K562 (cell line): ENCODE data around the gene ANKRD24. TPM values are rescaled to one million over a fixed set of nuclear protein-coding genes. Genes with fewer than 3 reads are reported as not detected.

Experiments
- ATAC-seq: fragments of 200-7000 bp; cut with Tn5 transposase; 3 replicates; pipeline ENCODE4 v1.9.1; 2020; ENCODE audit warnings: moderate library complexity
- BruUV-seq: library from RNA; stranded (reverse); fragments of 400-500 nt; replicated peaks from 2 replicates; lab custom pipeline; 2021; lab: Mats Ljungman, UMichigan
- CTCF ChIA-PET: fragments of 300-600 bp; formaldehyde crosslinking; extraction: SDS; loops from one replicate; lab custom pipeline; 2021; ENCODE audit warnings: low intra/inter-chr PET ratio; lab: Yijun Ruan, JAX
- POLR2A ChIA-PET: fragments of 300-600, 350-650 bp; sonication (Branson Sonifier 250); formaldehyde crosslinking; extraction: SDS; loops from one replicate; lab custom pipeline; 2021; ENCODE audit warnings: antibody characterized with exemption, inconsistent platforms; lab: Yijun Ruan, JAX
- DNase-seq, 4 experiments: peaks; one replicate each; pipeline versions ENCODE4 v3.0.0 to v3.0.0-alpha.2; 2011 to 2018; ENCODE audit warnings: low spot score in 3 of 4, mixed read lengths in 3 of 4; ENCODE audit errors: extremely low read depth in 1 of 4
- FAIRE-seq: peaks from 2 replicates; lab custom pipeline; 2011; peaks lifted over from hg19 to GRCh38; lab: Jason Lieb, UNC
- H2AFZ ChIP-seq: 2 replicates; pipeline ENCODE4 v1.6.0; 2011; ENCODE audit warnings: low read depth, low read length, control low read depth, inconsistent platforms
- H3K27ac ChIP-seq: fragments of 200-600 bp; 3 replicates; pipeline ENCODE4 v1.8.0; 2011; ENCODE audit warnings: low read depth, mild to moderate bottlenecking, control low read depth, inconsistent platforms, low read length, moderate library complexity, mixed read lengths; ENCODE audit errors: extremely low read depth
- H3K27me3 ChIP-seq, 2 experiments: fragments of 300-600 bp in 1 of 2; 2 replicates in 1 of 2; 3 replicates in 1 of 2; pipeline versions ENCODE4 v1.6.0 to v1.8.0; 2011; ENCODE audit warnings: inconsistent platforms in 2 of 2, low read length in 2 of 2, mild to moderate bottlenecking in 1 of 2, mixed read lengths in 1 of 2, moderate library complexity in 1 of 2; ENCODE audit not compliant: control insufficient read depth in 2 of 2, insufficient read depth in 2 of 2
- H3K36me3 ChIP-seq: fragments of 300-600 bp; 3 replicates; pipeline ENCODE4 v1.8.0; 2011; ENCODE audit warnings: mild to moderate bottlenecking, low read length, inconsistent platforms; ENCODE audit not compliant: control insufficient read depth, insufficient read depth
- H3K4me1 ChIP-seq, 2 experiments: fragments of 200-600 bp in 1 of 2; replicated peaks in 1 of 2; 2 replicates in 1 of 2; 3 replicates in 1 of 2; pipeline versions ENCODE4 v1.5.1 to v1.8.0; 2011; ENCODE audit warnings: inconsistent platforms in 2 of 2, low read length in 2 of 2, mild to moderate bottlenecking in 1 of 2, mixed read lengths in 1 of 2, moderate library complexity in 1 of 2; ENCODE audit not compliant: control insufficient read depth in 2 of 2, insufficient read depth in 2 of 2
- H3K4me2 ChIP-seq: 2 replicates; pipeline ENCODE4 v1.6.1; 2011; ENCODE audit warnings: low read length, control low read depth, inconsistent platforms, mixed read lengths; ENCODE audit not compliant: insufficient read depth
- H3K4me3 ChIP-seq: fragments of 200-600 bp; sonication (generic), shearing (Covaris generic); 2 replicates; pipeline ENCODE4 v1.5.1; 2016; ENCODE audit warnings: control low read depth, inconsistent platforms
- H3K79me2 ChIP-seq: fragments of 200-600 bp; 3 replicates; pipeline ENCODE4 v1.8.0; 2011; ENCODE audit warnings: low read length, inconsistent platforms; ENCODE audit not compliant: control insufficient read depth, insufficient read depth
- H3K9ac ChIP-seq, 2 experiments: 2 replicates each; pipeline versions ENCODE4 v1.6.0 to v1.6.1; 2011; ENCODE audit warnings: low read depth in 2 of 2, low read length in 2 of 2, control low read depth in 1 of 2, inconsistent platforms in 1 of 2, mild to moderate bottlenecking in 1 of 2, mixed read lengths in 1 of 2; ENCODE audit not compliant: insufficient read depth in 1 of 2
- H3K9me1 ChIP-seq: one replicate; pipeline ENCODE4 v1.6.0; 2011; ENCODE audit warnings: inconsistent platforms, mild to moderate bottlenecking, low read length, moderate library complexity; ENCODE audit not compliant: control insufficient read depth, insufficient read depth
- H3K9me3 ChIP-seq: replicated peaks from 2 replicates; pipeline ENCODE4 v1.5.1; 2011; ENCODE audit warnings: low read depth, low read length, inconsistent platforms; ENCODE audit not compliant: control insufficient read depth, insufficient read depth
- H4K20me1 ChIP-seq: replicated peaks from 2 replicates; pipeline ENCODE4 v1.6.1; 2011; ENCODE audit warnings: low read length, inconsistent platforms, mixed read lengths; ENCODE audit not compliant: control insufficient read depth, insufficient read depth
- ADNP ChIP-seq: fragments of 200-800 bp; sonication (Bioruptor generic); IDR thresholded peaks from 2 replicates; pipeline ENCODE4 v1.6.1; 2016; ENCODE audit warnings: missing genetic modification characterization, missing compliant biosample characterization
- CREB1 ChIP-seq, 2 experiments: sonication (generic) in 1 of 2; formaldehyde crosslinking in 1 of 2; IDR thresholded peaks; 2 replicates each; pipeline versions ENCODE4 v1.6.1 to v1.8.0; 2012 to 2022; ENCODE audit warnings: inconsistent platforms in 1 of 2, mild to moderate bottlenecking in 1 of 2, missing genetic modification reagents in 1 of 2, moderate library complexity in 1 of 2
- CREM ChIP-seq: IDR thresholded peaks from 2 replicates; pipeline ENCODE4 v1.6.1; 2014; ENCODE audit warnings: antibody characterized with exemption, low read depth
- ELF4 ChIP-seq: fragments of 450-650 bp; formaldehyde crosslinking; IDR thresholded peaks from 2 replicates; pipeline ENCODE4 v1.4.0; 2022; ENCODE audit warnings: missing genetic modification characterization
- HDAC1 ChIP-seq, 2 experiments: fragments of 450-650 bp; IDR thresholded peaks; 2 replicates each; pipeline ENCODE4 v1.6.1; 2016 to 2017; ENCODE audit warnings: inconsistent platforms in 1 of 2, mild to moderate bottlenecking in 1 of 2, moderate library complexity in 1 of 2
- HDAC2 ChIP-seq: fragments of 450-650 bp; IDR thresholded peaks from 2 replicates; pipeline ENCODE4 v1.6.1; 2016; ENCODE audit warnings: mild to moderate bottlenecking
- HLTF ChIP-seq: fragments of 450-650 bp; IDR thresholded peaks from 2 replicates; pipeline ENCODE4 v1.6.1; 2016
- KLF16 ChIP-seq: IDR thresholded peaks from 2 replicates; pipeline ENCODE4 v1.6.1; 2016; ENCODE audit warnings: antibody characterized with exemption
- NONO ChIP-seq, 2 experiments: fragments of 200-400 bp in 1 of 2; fragments of 450-650 bp in 1 of 2; formaldehyde crosslinking in 1 of 2; IDR thresholded peaks; 2 replicates each; pipeline ENCODE4 v1.6.1; 2017; ENCODE audit warnings: low read depth in 2 of 2, mild to moderate bottlenecking in 2 of 2, moderate library complexity in 2 of 2, low read length in 1 of 2
- NRF1 ChIP-seq, 2 experiments: fragments of 450-650 bp; IDR thresholded peaks in 1 of 2; conservative IDR thresholded peaks in 1 of 2; 2 replicates each; pipeline ENCODE4 v1.6.1; 2014; ENCODE audit warnings: mild to moderate bottlenecking in 2 of 2
- PHB ChIP-seq: fragments of 250-450 bp; sonication (Bioruptor Pico); IDR thresholded peaks from 2 replicates; pipeline ENCODE4 v1.5.0; 2021
- SMARCA5 ChIP-seq: fragments of 450-650 bp; IDR thresholded peaks from 2 replicates; pipeline ENCODE4 v1.6.1; 2016
- XRCC5 ChIP-seq: fragments of 200-400 bp; formaldehyde crosslinking; IDR thresholded peaks from 2 replicates; pipeline ENCODE4 v1.6.1; 2017; ENCODE audit warnings: low read depth, mild to moderate bottlenecking, low read length
- ZBTB8A ChIP-seq: fragments of 450-650 bp; IDR thresholded peaks from 2 replicates; pipeline ENCODE4 v1.6.1; 2018; ENCODE audit warnings: mild to moderate bottlenecking, moderate library complexity; ENCODE audit not compliant: partially characterized antibody
- WGBS: fragments of 100-300 bp; shearing (Covaris generic); methylation state at CpG from one replicate; pipeline ENCODE4 v1.1.6; 2016; ENCODE audit warnings: low coverage, mixed read lengths; ENCODE audit not compliant: insufficient coverage; ENCODE audit errors: missing lambda C conversion rate; 5-methylcytosine and 5-hydroxymethylcytosine counted together
- in situ Hi-C: fragments of 300-500 bp; cut with MboI; formaldehyde crosslinking; loops from 4 replicates; pipeline ENCODE4 v1.15.0; 2018; ENCODE audit warnings: inconsistent platforms, mixed read lengths
- intact Hi-C: fragments of 100-400 bp; cut with micrococcal nuclease; formaldehyde crosslinking; loops from 2 replicates; pipeline ENCODE4 v1.14.2; 2022
- polyA plus RNA-seq, 8 experiments: library from polyadenylated mRNA; depleted of rRNA in 4 of 8; stranded (reverse) in 5 of 8; unstranded in 3 of 8; fragments of >200 nt; fragmentation: Nextera tagmentation in 2 of 8; fragmentation: Illumina TruSeq in 1 of 8; extraction: Ambion mirVana in 2 of 8; extraction: Trizol in 1 of 8; gene quantifications; 2 replicates each; pipeline versions ENCODE4 v1.2.1 to v1.2.3, GENCODE V29; 2011 to 2014; ENCODE audit warnings: inconsistent platforms in 1 of 8, missing spikeins in 1 of 8
- total RNA-seq, 7 experiments: library from RNA; depleted of rRNA in 6 of 7; stranded (reverse); fragments of >200 nt in 6 of 7; fragmentation: Illumina TruSeq in 2 of 7; extraction: Trizol in 2 of 7; gene quantifications; 2 replicates each; pipeline versions ENCODE4 v1.2.1 to v1.2.3, GENCODE V29; 2011 to 2021; ENCODE audit warnings: low replicate concordance in 1 of 7
- TF ChIP-seq, protein P1 (sequence below), 2 experiments: fragments of 200-800 bp in 1 of 2; sonication (Bioruptor generic) in 1 of 2; sonication (generic) in 1 of 2; formaldehyde crosslinking in 1 of 2; IDR thresholded peaks in 1 of 2; conservative IDR thresholded peaks in 1 of 2; 2 replicates each; pipeline versions ENCODE4 v1.5.0 to v1.6.1; 2016 to 2020; ENCODE audit warnings: missing compliant biosample characterization in 1 of 2, missing genetic modification characterization in 1 of 2, missing genetic modification reagents in 1 of 2
- TF ChIP-seq, protein P2 (sequence below), 3 experiments: IDR thresholded peaks in 2 of 3; conservative IDR thresholded peaks in 1 of 3; 2 replicates each; pipeline ENCODE4 v1.5.1; 2011 to 2012; ENCODE audit warnings: low read length in 3 of 3, mild to moderate bottlenecking in 3 of 3, control low read depth in 2 of 3, improper control_type of control experiment in 1 of 3, inconsistent platforms in 1 of 3, low read depth in 1 of 3, mixed read lengths in 1 of 3, moderate library complexity in 1 of 3; ENCODE audit not compliant: insufficient read depth in 2 of 3

The ANKRD24 gene
- total and polyA plus RNA-seq, 9 of the 15 experiments (the other 6 are each of a cell fraction or from before 2014, with no cell fraction given), result 0.07 to 0.12 (median 0.09) TPM; not detected in 5

DNA sequence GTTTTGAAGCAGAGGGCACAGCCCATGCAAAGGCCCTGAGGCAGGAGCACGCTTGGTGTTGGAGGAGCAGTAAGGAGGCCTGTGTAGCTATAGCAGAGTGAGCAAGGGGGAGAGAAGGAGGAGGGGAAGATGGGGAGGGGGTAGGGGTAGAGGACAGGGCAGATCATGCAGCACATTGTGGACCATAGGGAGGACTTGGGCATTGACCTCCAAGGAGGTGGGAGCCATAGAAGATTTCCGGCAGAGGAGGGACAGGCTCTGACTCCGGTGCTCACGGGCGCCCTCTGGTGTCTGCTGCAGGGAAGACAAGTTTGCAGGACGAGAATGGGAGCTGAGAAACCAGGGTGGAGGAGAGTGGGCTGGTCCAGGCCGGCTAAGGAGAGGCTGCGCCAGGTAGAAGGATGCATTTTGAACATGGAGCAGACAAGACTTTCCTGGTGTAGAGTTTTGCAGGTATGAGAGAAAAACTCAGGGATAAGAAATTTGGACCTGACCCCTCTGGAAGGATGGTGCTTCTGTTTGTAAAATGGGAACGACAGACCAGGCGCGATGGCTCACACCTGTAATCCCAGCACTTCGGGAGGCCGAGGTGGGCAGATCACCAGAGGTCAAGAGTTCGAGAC is 42.8 kb upstream of the ANKRD24 start:
- intact Hi-C loops (loop anchor here (1.0 to 5.0 kb wide), 3 partner anchors 47 to 152 kb away; partner anchors contain the start of gene EEF2), in situ Hi-C loops (no loop called here)
- H3K27ac ChIP-seq, result no peak overlapping the region
- no peaks in the 10 kb centered on the region for H3K79me2 ChIP-seq
- no peak overlapping the region for H3K4me3 ChIP-seq
- peak; percentile 98 for ATAC-seq
- no peak overlapping the region for H3K9ac ChIP-seq
- POLR2A ChIA-PET, result interaction anchor here (0.5 to 2.0 kb wide), 5 partner anchors 14 to 620 kb away, joined by 3 to 9 read pairs (median 5); partner anchors contain the start of genes CREB3L3 and EEF2
- CTCF ChIA-PET, result interaction anchor here (0.7 to 1.2 kb wide), 3 partner anchors 25 to 152 kb away, joined by 4 read pairs; no protein-coding TSS in a partner anchor
- no peaks in the 10 kb centered on the region for H3K36me3 ChIP-seq
- H3K4me1 ChIP-seq, result peaks cover 0 to 12% of the 10 kb centered on the region in 2 experiments; a peak in 2 of 5 replicates
- no peaks in the 10 kb centered on the region for H3K9me3 ChIP-seq
- H2AFZ ChIP-seq, result peak overlapping the region; percentile 30; the same call in 1 of the 2 replicates
- no peaks in the 10 kb centered on the region for H3K9me1 ChIP-seq
- H3K27me3 ChIP-seq, result no peaks in the 10 kb centered on the region; a peak in 1 of 5 replicates
- H3K4me2 ChIP-seq, result no peak overlapping the region; the same call in 1 of the 2 replicates
- 25% methylated on average over 14 of the region's 14 CpGs for WGBS
- no peaks in the 10 kb centered on the region for H4K20me1 ChIP-seq
- DNase-seq, result peak; percentile 82 to 86 (median 84)
- peak; percentile 85 for FAIRE-seq
- no TSS peak for BruUV-seq
- TF ChIP-seq ZBTB8A (no peak), NONO (IDR thresholded peaks at IDR 0.05; ENCODE audit: low read depth in 2 of 2, low read length in 1 of 2) (no peak), ADNP (tag) (peak; percentile 61; the same call in 1 of the 2 replicates), KLF16 (peak; percentile 49), HDAC1 (IDR thresholded peaks at IDR 0.05) (peak in 1 of 2 experiments; percentile 61; a peak in 2 of 4 replicates), CREM (peak; percentile 39; the same call in 1 of the 2 replicates), ELF4 (CRISPR knock-in tag) (0 out of 2 replicates have a peak, but pooled peaks have one; percentile 11), CREB1 (IDR thresholded peaks at IDR 0.05) (no peak), CREB1 (CRISPR knock-in tag; IDR thresholded peaks at IDR 0.05) (no peak), PHB (CRISPR knock-in tag) (no peak), XRCC5 (peak; percentile 59; the same call in 1 of the 2 replicates), HDAC2 (peak; percentile 86; the same call in 1 of the 2 replicates), HLTF (0 out of 2 replicates have a peak, but pooled peaks have one; percentile 39), SMARCA5 (peak; percentile 99), NRF1 (conservative IDR thresholded peaks at IDR 0.05 in 1 of 2, IDR thresholded peaks at IDR 0.05 in 1 of 2) (peak in 1 of 2 experiments; percentile 25; a peak in 2 of 4 replicates)
- TF ChIP-seq, protein P1, sequence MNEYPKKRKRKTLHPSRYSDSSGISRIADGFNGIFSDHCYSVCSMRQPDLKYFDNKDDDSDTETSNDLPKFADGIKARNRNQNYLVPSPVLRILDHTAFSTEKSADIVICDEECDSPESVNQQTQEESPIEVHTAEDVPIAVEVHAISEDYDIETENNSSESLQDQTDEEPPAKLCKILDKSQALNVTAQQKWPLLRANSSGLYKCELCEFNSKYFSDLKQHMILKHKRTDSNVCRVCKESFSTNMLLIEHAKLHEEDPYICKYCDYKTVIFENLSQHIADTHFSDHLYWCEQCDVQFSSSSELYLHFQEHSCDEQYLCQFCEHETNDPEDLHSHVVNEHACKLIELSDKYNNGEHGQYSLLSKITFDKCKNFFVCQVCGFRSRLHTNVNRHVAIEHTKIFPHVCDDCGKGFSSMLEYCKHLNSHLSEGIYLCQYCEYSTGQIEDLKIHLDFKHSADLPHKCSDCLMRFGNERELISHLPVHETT (CRISPR knock-in tag; conservative IDR thresholded peaks at IDR 0.05 in 1 of 2, IDR thresholded peaks at IDR 0.05 in 1 of 2), result no peak
- TF ChIP-seq, protein P2, sequence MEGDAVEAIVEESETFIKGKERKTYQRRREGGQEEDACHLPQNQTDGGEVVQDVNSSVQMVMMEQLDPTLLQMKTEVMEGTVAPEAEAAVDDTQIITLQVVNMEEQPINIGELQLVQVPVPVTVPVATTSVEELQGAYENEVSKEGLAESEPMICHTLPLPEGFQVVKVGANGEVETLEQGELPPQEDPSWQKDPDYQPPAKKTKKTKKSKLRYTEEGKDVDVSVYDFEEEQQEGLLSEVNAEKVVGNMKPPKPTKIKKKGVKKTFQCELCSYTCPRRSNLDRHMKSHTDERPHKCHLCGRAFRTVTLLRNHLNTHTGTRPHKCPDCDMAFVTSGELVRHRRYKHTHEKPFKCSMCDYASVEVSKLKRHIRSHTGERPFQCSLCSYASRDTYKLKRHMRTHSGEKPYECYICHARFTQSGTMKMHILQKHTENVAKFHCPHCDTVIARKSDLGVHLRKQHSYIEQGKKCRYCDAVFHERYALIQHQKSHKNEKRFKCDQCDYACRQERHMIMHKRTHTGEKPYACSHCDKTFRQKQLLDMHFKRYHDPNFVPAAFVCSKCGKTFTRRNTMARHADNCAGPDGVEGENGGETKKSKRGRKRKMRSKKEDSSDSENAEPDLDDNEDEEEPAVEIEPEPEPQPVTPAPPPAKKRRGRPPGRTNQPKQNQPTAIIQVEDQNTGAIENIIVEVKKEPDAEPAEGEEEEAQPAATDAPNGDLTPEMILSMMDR (IDR thresholded peaks at IDR 0.05 in 2 of 3, conservative IDR thresholded peaks at IDR 0.05 in 1 of 3; ENCODE audit: insufficient read depth in 2 of 3, low read depth in 1 of 3, low read length in 3 of 3), result peak; percentile 92 to 94 (median 93)
